Tibial nerve (tissue), 4 donors: ENCODE measurements around the gene TRMT44. TPM values are rescaled to one million over a fixed set of nuclear protein-coding genes. Genes with fewer than 3 reads are reported as not detected.

ENCODE experiments used
- DNase-seq, 2 donors: peaks; one replicate each; pipeline ENCODE4 v3.0.0-alpha.2; 2019; ENCODE audit warnings: low spot score in 2 of 2
- H3K27ac ChIP-seq, 4 donors: fragments of 200-600 bp; sonication (generic) in 3 of 4; one replicate each; pipeline ENCODE4 v1.5.1; 2017 to 2019; ENCODE audit warnings: mild to moderate bottlenecking in 1 of 4
- H3K27me3 ChIP-seq, 2 donors: fragments of 200-600 bp; sonication (generic) in 1 of 2; one replicate each; pipeline versions ENCODE4 v1.5.1 to v1.6.0; 2017 to 2019
- H3K36me3 ChIP-seq, 3 donors: fragments of 200-600 bp; sonication (generic); one replicate each; pipeline ENCODE4 v1.5.1; 2018 to 2019
- H3K4me1 ChIP-seq, 4 donors: fragments of 200-600 bp; sonication (generic) in 3 of 4; one replicate each; pipeline ENCODE4 v1.5.1; 2017 to 2019
- H3K4me3 ChIP-seq, 4 donors: fragments of 200-600 bp; sonication (generic) in 3 of 4; one replicate each; pipeline ENCODE4 v1.5.1; 2017 to 2019; ENCODE audit warnings: mild to moderate bottlenecking in 1 of 4, moderate library complexity in 1 of 4
- H3K9me3 ChIP-seq, 4 donors: fragments of 200-600 bp; sonication (generic) in 3 of 4; one replicate each; pipeline ENCODE4 v1.5.1; 2017 to 2019
- EP300 ChIP-seq, 2 donors: sonication (generic); formaldehyde crosslinking; IDR thresholded peaks; one replicate each; pipeline ENCODE4 v1.6.1; 2017; ENCODE audit warnings: antibody characterized with exemption in 2 of 2, mild to moderate bottlenecking in 1 of 2
- POLR2A ChIP-seq, 2 donors: fragments of 450-650 bp; IDR thresholded peaks; one replicate each; pipeline ENCODE4 v1.6.1; 2017; ENCODE audit warnings: antibody characterized with exemption in 2 of 2, mild to moderate bottlenecking in 2 of 2, moderate library complexity in 2 of 2
- WGBS, 2 donors: methylation state at CpG; one replicate each; pipeline ENCODE4 v1.1.5; 2018; 5-methylcytosine and 5-hydroxymethylcytosine counted together
- total RNA-seq, 4 donors: library from RNA; depleted of rRNA; stranded (reverse); fragments of >200 nt; gene quantifications; one replicate each; pipeline ENCODE4 v1.1.0, GENCODE V29; 2016
- TF ChIP-seq, protein P1 (sequence below), 5 experiments: fragments of 200-600 bp in 3 of 5; fragments of 450-650 bp in 2 of 5; sonication (generic) in 3 of 5; IDR thresholded peaks; one replicate each; pipeline ENCODE4 v1.5.1; 2016 to 2019; ENCODE audit warnings: antibody characterized with exemption in 5 of 5, mild to moderate bottlenecking in 3 of 5, moderate library complexity in 2 of 5

TRMT44 gene
- total RNA-seq, 4 donors from 2014 or later, result 24.5 to 71.4 (median 52.9) TPM

DNA sequence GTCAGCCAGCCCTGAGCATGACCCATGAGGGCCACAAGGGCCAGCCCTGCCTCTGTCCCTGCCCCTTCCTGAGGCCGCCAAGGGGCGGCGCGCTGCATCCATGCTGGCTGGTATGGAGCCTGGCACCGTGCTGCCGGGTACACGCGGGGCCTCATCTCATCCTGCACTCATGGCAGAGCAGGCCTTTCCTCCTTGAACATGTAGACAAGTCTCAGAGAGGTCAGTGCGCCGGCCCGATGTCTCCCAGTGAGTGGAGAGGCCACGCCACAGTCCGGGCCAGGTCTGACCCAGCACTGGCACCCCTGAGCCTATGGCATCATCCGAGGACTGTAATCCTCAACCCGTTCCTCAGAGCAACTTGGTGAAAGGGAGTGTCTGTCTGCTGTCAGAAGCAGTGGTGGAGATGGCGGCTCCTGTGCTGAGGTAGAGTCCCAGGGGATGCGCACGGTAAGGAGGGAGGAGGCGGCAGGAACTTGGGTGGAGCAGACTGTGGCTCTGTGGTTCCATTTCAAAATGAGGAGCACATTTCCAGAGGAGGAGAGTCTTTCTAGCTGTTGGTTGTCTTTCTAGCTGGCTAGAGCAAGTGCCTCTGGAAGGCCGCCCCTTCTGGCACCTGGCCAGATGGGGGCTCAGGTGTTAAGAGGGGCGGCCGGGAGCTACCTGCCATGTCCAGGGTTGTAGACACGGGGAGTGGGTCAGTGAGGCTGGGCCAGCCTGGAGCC lies 32.8 kb downstream of the TRMT44 start:
- no peaks in the 10 kb centered on the region for H3K27me3 ChIP-seq
- 73 to 76% methylated on average over 16 of the region's 23 CpGs for WGBS, 2 donors
- peak overlapping the region in 3 of 4 donors; percentile 56 to 67 (median 59) for H3K27ac ChIP-seq
- peaks cover 0 to 28% (median 15%) of the 10 kb centered on the region in 4 donors for H3K4me1 ChIP-seq
- TF ChIP-seq, protein P1, sequence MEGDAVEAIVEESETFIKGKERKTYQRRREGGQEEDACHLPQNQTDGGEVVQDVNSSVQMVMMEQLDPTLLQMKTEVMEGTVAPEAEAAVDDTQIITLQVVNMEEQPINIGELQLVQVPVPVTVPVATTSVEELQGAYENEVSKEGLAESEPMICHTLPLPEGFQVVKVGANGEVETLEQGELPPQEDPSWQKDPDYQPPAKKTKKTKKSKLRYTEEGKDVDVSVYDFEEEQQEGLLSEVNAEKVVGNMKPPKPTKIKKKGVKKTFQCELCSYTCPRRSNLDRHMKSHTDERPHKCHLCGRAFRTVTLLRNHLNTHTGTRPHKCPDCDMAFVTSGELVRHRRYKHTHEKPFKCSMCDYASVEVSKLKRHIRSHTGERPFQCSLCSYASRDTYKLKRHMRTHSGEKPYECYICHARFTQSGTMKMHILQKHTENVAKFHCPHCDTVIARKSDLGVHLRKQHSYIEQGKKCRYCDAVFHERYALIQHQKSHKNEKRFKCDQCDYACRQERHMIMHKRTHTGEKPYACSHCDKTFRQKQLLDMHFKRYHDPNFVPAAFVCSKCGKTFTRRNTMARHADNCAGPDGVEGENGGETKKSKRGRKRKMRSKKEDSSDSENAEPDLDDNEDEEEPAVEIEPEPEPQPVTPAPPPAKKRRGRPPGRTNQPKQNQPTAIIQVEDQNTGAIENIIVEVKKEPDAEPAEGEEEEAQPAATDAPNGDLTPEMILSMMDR (IDR thresholded peaks at IDR 0.05), result peak in 1 of 5 experiments; percentile 10
- TF ChIP-seq POLR2A (IDR thresholded peaks at IDR 0.05) (no peak), EP300 (IDR thresholded peaks at IDR 0.05) (no peak)
- no peak overlapping the region for H3K4me3 ChIP-seq
- H3K36me3 ChIP-seq, result peaks cover 0 to 74% (median 0%) of the 10 kb centered on the region in 3 donors
- DNase-seq, result peak in 1 of 2 donors; percentile 9
- H3K9me3 ChIP-seq, result no peaks in the 10 kb centered on the region

DNA sequence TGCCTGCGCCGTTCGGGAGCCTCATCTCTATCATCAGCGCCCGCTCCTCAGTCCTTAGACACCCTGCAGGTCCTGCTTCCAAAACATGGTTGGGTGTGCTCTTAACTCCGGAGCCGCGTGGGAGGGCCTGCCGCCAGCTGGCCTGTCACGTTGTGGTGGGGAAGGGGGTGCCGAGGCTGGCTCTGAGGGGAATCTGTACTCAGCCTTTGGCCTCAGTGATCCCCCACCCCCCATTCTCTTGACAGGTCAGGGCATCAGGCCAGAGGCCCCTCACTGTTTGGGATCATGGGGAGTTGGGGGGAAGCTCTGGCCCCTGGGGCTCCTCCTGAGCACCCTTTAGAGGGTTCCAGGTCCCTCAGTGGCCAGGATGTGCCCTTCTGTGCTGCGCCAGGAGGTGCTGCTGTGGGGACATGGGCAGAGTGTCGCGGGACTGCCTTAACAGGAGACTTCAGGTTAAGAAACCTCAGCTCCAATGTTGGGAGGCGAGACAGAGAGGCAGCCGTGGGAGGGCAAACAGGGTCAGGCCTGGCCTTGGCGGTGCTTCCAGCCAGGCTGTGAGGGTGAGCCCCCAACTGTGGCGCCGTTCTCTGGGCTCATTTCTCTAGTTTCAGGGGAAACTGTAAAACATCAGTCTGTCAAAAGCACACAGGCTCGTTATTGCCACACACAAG lies 33.5 kb downstream of the TRMT44 start:
- H3K4me1 ChIP-seq, result peaks cover 0 to 28% (median 15%) of the 10 kb centered on the region in 4 donors
- no peaks in the 10 kb centered on the region for H3K9me3 ChIP-seq
- peaks cover 0 to 74% (median 0%) of the 10 kb centered on the region in 3 donors for H3K36me3 ChIP-seq
- DNase-seq, result no peak
- H3K27ac ChIP-seq, result peak overlapping the region in 2 of 4 donors; percentile 59 to 67
- TF ChIP-seq EP300 (IDR thresholded peaks at IDR 0.05) (no peak), POLR2A (IDR thresholded peaks at IDR 0.05) (no peak)
- TF ChIP-seq, protein P1 (IDR thresholded peaks at IDR 0.05), result no peak
- 72 to 75% methylated on average over 10 to 20 of the region's 20 CpGs for WGBS, 2 donors
- no peaks in the 10 kb centered on the region for H3K27me3 ChIP-seq
- no peak overlapping the region for H3K4me3 ChIP-seq

DNA sequence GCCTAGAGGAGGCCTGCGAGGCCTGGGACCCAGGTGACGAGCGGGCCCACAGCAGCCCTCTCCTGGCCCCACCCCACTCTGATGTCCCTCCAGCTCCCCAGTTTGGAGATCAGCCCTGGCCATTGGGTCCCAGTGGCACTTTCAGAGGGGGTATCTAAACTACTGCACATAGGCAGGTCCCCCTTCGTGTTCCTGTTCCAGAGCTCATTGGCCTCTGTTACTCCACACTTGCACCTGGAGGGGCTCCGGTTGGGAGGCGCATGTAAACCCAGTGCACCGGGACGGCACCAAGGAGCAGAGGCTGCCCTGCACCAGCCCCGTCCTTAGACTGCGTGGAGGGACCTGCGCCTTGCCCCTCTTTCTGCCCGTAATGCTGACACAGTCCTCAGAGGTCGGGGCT lies 34.3 kb downstream of the TRMT44 start:
- Histone ChIP-seq H3K36me3 (peaks cover 0 to 72% (median 0%) of the 10 kb centered on the region in 3 donors), H3K4me3 (no peak overlapping the region), H3K27ac (no peak overlapping the region), H3K27me3 (no peaks in the 10 kb centered on the region), H3K9me3 (no peaks in the 10 kb centered on the region), H3K4me1 (peaks cover 0 to 28% (median 15%) of the 10 kb centered on the region in 4 donors)
- no peak for DNase-seq
- 91 to 93% methylated on average over 10 to 13 of the region's 13 CpGs for WGBS, 2 donors
- TF ChIP-seq POLR2A (IDR thresholded peaks at IDR 0.05) (no peak), EP300 (IDR thresholded peaks at IDR 0.05) (no peak)
- TF ChIP-seq, protein P1 (IDR thresholded peaks at IDR 0.05), result no peak

DNA sequence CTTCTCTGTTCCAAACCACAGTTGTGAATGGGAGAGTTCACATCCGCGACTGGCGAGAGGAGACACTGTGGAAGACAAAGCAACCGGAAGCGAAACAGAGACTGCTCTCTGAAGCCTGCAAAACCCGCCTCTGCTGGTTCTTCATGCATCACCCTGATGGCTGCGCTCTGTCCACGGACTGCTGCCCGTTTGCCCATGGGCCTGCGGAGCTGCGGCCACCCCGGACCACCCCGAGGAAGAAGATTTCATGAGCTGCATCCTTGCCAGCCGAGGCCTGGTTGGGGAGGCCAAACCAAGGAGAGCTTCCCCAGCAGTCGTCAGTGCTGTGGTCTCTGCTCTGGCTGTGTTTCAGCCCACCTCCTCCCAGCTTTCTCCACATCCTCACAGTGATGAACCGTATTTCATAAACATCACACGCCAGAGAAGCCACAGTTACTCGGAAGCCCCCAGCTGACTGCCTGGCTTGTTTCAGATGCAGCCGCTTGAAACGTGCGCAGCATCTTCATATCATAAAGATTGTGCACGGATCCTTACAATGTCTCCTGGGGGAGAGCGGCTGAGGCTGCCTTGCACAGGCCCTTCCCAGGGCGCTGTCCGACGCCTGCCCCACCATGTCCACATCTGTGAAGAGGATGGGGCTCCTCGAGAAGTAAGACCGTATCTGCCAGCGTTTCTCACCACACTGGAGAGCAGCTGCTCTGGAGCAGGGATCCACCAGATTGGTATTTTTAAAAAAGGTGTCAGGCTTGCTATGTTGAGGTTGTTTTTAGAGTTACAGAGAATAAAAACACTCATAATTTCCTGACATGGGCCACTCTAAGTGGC lies 35.4 kb downstream of the TRMT44 start:
- no peak for TF ChIP-seq POLR2A (IDR thresholded peaks at IDR 0.05)
- Histone ChIP-seq H3K4me1 (peaks cover 0 to 28% (median 15%) of the 10 kb centered on the region in 4 donors), H3K9me3 (no peaks in the 10 kb centered on the region), H3K27ac (no peak overlapping the region), H3K36me3 (peaks cover 0 to 61% (median 0%) of the 10 kb centered on the region in 3 donors), H3K27me3 (no peaks in the 10 kb centered on the region), H3K4me3 (no peak overlapping the region)
- DNase-seq, result no peak
- 88 to 95% methylated on average over 28 to 29 of the region's 29 CpGs for WGBS, 2 donors

DNA sequence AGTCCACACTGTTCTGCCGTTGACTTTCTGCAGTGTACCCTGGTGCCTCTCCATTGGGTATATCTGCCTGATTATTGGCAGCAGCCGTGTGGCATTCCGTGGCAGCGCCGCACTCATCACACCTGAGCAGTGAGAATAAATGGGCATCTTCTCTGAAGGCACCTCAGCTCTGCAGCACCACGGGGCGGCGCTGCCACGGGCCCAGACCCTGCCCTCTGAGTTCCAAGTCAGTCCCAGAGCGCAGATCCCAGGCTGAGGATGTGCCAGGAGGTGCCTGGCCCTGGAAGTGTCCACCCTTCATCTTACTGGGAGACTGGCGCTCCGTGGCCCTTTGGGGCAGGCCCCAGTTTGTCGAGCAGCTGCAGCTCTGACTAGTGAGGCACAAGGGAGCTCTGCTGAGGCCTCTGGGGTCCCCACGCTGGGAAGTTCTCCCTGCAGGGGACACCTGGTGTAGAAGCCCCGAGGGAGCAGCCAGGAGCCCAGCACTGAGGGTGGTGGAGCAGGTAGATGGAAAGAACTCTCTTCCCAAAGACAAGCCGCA lies 36.6 kb downstream of the TRMT44 start:
- Histone ChIP-seq H3K9me3 (no peaks in the 10 kb centered on the region), H3K4me3 (no peak overlapping the region), H3K4me1 (peaks cover 0 to 20% (median 10%) of the 10 kb centered on the region in 4 donors), H3K27ac (no peak overlapping the region), H3K36me3 (peaks cover 0 to 52% (median 0%) of the 10 kb centered on the region in 3 donors), H3K27me3 (no peaks in the 10 kb centered on the region)
- TF ChIP-seq EP300 (IDR thresholded peaks at IDR 0.05) (no peak), POLR2A (IDR thresholded peaks at IDR 0.05) (no peak)
- TF ChIP-seq, protein P1 (IDR thresholded peaks at IDR 0.05), result no peak
- DNase-seq, result no peak
- WGBS, 2 donors, result 92 to 95% methylated on average over 12 to 15 of the region's 16 CpGs
